Skeletal muscle satellite cell (primary cell): ENCODE measurements around the gene SYNPO2L.
A peak's percentile ranks its signal among the peaks of the same experiment; 100 is the strongest.
"Not testable (repeated sequence)": the region's sequence is repeated elsewhere in the genome, so short reads cannot be mapped to it uniquely, and the experiment has no call there.

Experiments
- H3K27me3 ChIP-seq: 2 replicates; pipeline ENCODE4 v1.7.0; 2013; ENCODE audit warnings: low read length; ENCODE audit not compliant: control insufficient read depth, insufficient read depth
- H3K36me3 ChIP-seq: 2 replicates; pipeline ENCODE4 v1.7.0; 2013; ENCODE audit warnings: mild to moderate bottlenecking, control low read depth, low read length; ENCODE audit not compliant: insufficient read depth
- H3K4me1 ChIP-seq: 2 replicates; pipeline ENCODE4 v1.7.0; 2013; ENCODE audit warnings: low read length; ENCODE audit not compliant: control insufficient read depth, insufficient read depth
- H3K4me2 ChIP-seq: 2 replicates; pipeline ENCODE4 v1.7.0; 2013; ENCODE audit warnings: mild to moderate bottlenecking, low read length
- H3K4me3 ChIP-seq: 2 replicates; pipeline ENCODE4 v1.7.0; 2013; ENCODE audit warnings: low read length
- H3K9ac ChIP-seq: 2 replicates; pipeline ENCODE4 v1.7.0; 2013; ENCODE audit warnings: mild to moderate bottlenecking, low read depth, low read length, moderate library complexity
- H3K9me3 ChIP-seq: replicated peaks from 2 replicates; pipeline ENCODE4 v1.7.0; 2013; ENCODE audit warnings: mild to moderate bottlenecking, control low read depth, low read length

The SYNPO2L gene

GRCh38 chr10:73628405-73628804, 27.4 kb downstream of the SYNPO2L start:
- Histone ChIP-seq H3K9ac (no peak overlapping the region), H3K9me3 (no peaks in the 10 kb centered on the region), H3K36me3 (no peaks in the 10 kb centered on the region), H3K27me3 (no peaks in the 10 kb centered on the region), H3K4me2 (no peak overlapping the region), H3K4me1 (peaks cover 4% of the 10 kb centered on the region), H3K4me3 (no peak overlapping the region)

GRCh38 chr10:73627300-73627699, 28.5 kb downstream of the SYNPO2L start:
- Histone ChIP-seq H3K9ac (no peak overlapping the region), H3K27me3 (no peaks in the 10 kb centered on the region), H3K4me3 (no peak overlapping the region), H3K36me3 (no peaks in the 10 kb centered on the region), H3K4me2 (no peak overlapping the region), H3K9me3 (no peaks in the 10 kb centered on the region), H3K4me1 (peaks cover 4% of the 10 kb centered on the region)

DNA sequence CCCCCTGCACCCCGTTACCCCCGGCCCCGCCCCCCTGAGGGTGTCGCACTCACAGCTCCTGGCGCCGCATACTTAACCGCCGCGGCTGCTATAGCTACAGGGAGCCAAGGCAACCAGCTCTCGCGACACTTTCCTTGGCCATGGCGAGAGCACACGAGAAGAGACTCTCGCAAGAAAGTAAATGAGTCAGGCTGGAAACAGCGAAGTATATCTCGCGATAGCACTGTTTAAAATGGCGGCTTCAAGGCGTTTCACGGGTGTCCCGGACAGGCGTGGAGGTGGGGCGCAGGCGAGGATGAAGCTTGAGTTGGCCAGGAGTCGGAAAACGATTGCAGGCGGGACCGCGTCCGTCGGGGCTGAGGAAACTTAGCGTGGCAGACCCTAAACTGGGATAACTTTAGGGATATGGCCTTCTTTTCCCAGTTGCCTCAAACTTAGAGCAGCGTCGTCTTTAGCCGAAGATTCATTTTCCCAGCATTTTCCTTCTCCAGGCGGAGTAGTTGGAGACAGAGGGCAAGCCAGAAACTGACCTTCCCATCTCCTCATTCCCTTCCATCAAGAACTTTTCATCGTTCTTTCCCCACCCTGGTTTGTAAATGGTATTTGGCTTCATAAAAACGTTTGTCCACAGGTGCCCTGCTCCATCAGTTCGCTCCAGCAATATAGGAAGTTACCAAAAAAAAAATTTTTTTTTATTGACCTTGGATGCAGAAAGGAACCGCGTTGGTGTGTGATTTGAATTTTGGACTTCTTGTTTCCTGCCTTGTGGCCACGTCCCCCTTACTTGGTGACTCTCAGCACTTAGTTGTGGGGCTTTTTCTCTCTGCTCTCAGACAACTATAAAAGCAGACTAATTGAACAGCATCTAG, 29.7 kb downstream of the SYNPO2L start:
- peak overlapping the region; percentile 95 for H3K4me2 ChIP-seq
- H3K9ac ChIP-seq: peak overlapping the region; percentile 93
- H3K27me3 ChIP-seq: no peaks in the 10 kb centered on the region
- peaks cover 4% of the 10 kb centered on the region for H3K4me1 ChIP-seq
- H3K9me3 ChIP-seq: no peaks in the 10 kb centered on the region
- no peaks in the 10 kb centered on the region for H3K36me3 ChIP-seq
- peak overlapping the region; percentile 79 for H3K4me3 ChIP-seq

- peak overlapping the region; percentile 89 for H3K9ac ChIP-seq
- H3K9me3 ChIP-seq: no peaks in the 10 kb centered on the region
- H3K4me2 ChIP-seq: peak overlapping the region; percentile 95
- no peaks in the 10 kb centered on the region for H3K27me3 ChIP-seq
- H3K36me3 ChIP-seq: no peaks in the 10 kb centered on the region
- peaks cover 4% of the 10 kb centered on the region for H3K4me1 ChIP-seq
- H3K4me3 ChIP-seq: peak overlapping the region; percentile 79
These were observed 30.6 kb downstream of the SYNPO2L start for GRCh38 chr10:73625004-73625883.

DNA sequence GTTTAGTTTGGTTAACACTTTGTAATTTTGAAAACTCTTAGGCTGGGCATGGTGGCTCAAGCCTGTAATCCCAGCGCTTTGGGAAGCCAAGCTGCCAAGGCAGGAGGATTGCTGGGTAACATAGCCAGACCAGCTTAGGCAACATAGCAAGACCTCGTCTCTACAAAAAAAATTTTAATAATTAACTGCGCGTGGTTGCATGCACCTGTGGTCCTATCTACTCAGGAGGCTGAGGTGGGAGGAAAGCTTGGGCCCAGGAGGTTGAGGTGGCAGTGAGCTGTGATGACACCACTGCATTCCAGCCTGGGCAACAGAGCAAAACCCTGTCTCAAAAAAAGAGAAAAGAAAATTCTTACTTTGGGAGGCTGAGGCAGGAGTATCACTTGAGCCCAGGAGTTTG, 32.8 kb downstream of the SYNPO2L start:
- no peaks in the 10 kb centered on the region for H3K36me3 ChIP-seq
- H3K9me3 ChIP-seq: no peaks in the 10 kb centered on the region
- no peaks in the 10 kb centered on the region for H3K27me3 ChIP-seq
- no peak overlapping the region for H3K4me2 ChIP-seq
- peaks cover 4% of the 10 kb centered on the region for H3K4me1 ChIP-seq
- H3K9ac ChIP-seq: no peak overlapping the region
- H3K4me3 ChIP-seq: no peak overlapping the region

DNA sequence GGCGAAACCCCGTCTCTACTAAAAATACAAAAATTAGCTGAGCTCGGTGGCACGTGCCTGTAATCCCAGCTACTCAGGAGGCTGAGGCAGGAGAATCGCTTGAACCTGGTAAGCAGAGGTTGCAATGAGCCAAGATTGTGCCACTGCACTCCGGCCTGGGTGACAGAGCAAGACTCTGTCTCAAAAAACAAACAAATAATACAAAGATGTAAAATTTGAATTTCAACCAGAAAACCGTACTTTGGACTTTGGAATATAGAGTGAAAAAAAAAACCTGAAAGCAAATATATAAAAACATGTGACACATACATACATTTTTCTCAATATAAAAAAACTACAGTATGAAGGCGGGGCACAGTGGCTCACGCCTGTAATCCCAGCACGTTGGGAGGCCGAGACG, 34.9 kb downstream of the SYNPO2L start:
- not testable (repeated sequence) for H3K4me3 ChIP-seq, H3K27me3 ChIP-seq, H3K4me1 ChIP-seq

DNA sequence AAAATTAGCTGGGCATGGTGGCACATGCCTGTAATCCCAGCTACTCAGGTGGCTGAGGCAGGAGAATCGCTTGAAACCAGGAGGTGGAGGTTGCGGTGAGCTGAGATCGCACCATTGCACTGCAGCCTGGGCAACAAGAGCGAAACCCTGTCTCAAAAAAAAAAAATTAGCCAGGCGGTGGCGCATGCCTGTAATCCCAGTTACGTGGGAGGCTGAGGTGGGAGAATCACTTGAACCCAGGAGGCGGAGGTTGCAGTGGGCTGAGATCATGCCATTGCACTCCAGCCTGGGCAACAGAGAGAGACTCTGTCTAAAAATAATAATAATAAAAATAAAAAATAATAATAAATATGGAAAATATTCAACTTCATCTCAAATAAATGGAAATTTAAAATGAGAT, 38.7 kb downstream of the SYNPO2L start:
- not testable (repeated sequence) for H3K36me3 ChIP-seq, H3K27me3 ChIP-seq, H3K9me3 ChIP-seq

More for the DNA sequence above, 34.9 kb downstream of the SYNPO2L start:
- not testable (repeated sequence) for H3K9me3 ChIP-seq, H3K36me3 ChIP-seq, H3K4me2 ChIP-seq, H3K9ac ChIP-seq

GRCh38 chr10:73614720-73615119, 41.1 kb downstream of the SYNPO2L start:
- Histone ChIP-seq H3K9me3 (no peaks in the 10 kb centered on the region), H3K27me3 (no peaks in the 10 kb centered on the region), H3K4me1 (no peaks in the 10 kb centered on the region), H3K4me2 (no peak overlapping the region), H3K9ac (no peak overlapping the region), H3K36me3 (no peaks in the 10 kb centered on the region), H3K4me3 (no peak overlapping the region)

More for the DNA sequence above, 38.7 kb downstream of the SYNPO2L start:
- not testable (repeated sequence) for H3K4me1 ChIP-seq, H3K4me3 ChIP-seq, H3K9ac ChIP-seq, H3K4me2 ChIP-seq

GRCh38 chr10:73609116-73609515, 46.7 kb downstream of the SYNPO2L start:
- H3K36me3 ChIP-seq: no peaks in the 10 kb centered on the region
- H3K4me3 ChIP-seq: no peak overlapping the region
- no peak overlapping the region for H3K9ac ChIP-seq
- no peaks in the 10 kb centered on the region for H3K4me1 ChIP-seq
- no peak overlapping the region for H3K4me2 ChIP-seq
- no peaks in the 10 kb centered on the region for H3K9me3 ChIP-seq
- H3K27me3 ChIP-seq: no peaks in the 10 kb centered on the region

- H3K4me1 ChIP-seq: peaks cover 9% of the 10 kb centered on the region
- no peak overlapping the region for H3K9ac ChIP-seq
- no peak overlapping the region for H3K4me3 ChIP-seq
These were observed 54.3 kb downstream of the SYNPO2L start for GRCh38 chr10:73601486-73601921.

DNA sequence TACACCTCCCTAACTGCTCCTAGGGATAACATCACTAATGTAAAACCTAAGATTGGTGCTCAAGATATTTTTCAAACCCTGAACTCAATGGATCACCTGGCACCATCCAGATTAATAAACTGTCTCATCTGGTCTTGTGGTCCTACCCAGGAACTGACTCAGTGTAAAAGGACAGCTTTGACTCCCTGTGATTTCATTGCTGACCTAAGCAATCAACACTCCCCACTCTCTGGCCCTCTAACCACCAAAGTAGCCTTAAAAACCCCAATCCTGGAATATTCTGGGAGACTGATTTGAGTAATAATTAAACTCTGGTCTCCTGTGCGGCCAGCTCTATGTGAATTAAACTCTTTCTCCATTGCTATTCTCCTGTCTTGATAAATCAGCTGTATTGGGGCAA, 58.5 kb downstream of the SYNPO2L start:
- Histone ChIP-seq H3K4me3 (no peak overlapping the region), H3K9me3 (no peaks in the 10 kb centered on the region), H3K4me1 (peaks cover 9% of the 10 kb centered on the region)

More at GRCh38 chr10:73601486-73601921, 54.3 kb downstream of the SYNPO2L start:
- H3K27me3 ChIP-seq: no peaks in the 10 kb centered on the region
- no peak overlapping the region for H3K4me2 ChIP-seq
- H3K36me3 ChIP-seq: no peaks in the 10 kb centered on the region
- no peaks in the 10 kb centered on the region for H3K9me3 ChIP-seq

More for the DNA sequence above, 58.5 kb downstream of the SYNPO2L start:
- Histone ChIP-seq H3K36me3 (no peaks in the 10 kb centered on the region), H3K4me2 (no peak overlapping the region), H3K27me3 (no peaks in the 10 kb centered on the region), H3K9ac (no peak overlapping the region)
